ENCODE results near the gene ACTL7B. TPM values are rescaled to one million over a fixed set of nuclear protein-coding genes. Genes with fewer than 3 reads are reported as not detected.

The ACTL7B gene
- total RNA-seq, 1 experiment from 2014 or later = not detected

GRCh38 chr9:108885643-108886348 lies 30.0 kb upstream of the ACTL7B start:
- ChIA-PET CTCF (interaction anchor here (0.8 kb wide), 1 partner anchor 49 kb away, joined by 3 read pairs; the partner anchor contains the start of gene ABITRAM), POLR2A (ENCODE audit: unreplicated experiment) (no interaction called here)
- DNase-seq = peak; percentile 35 to 50
- Histone ChIP-seq H3F3A (ENCODE audit: insufficient read depth, low read depth) (peaks cover 11% of the 10 kb centered on the region; the same call in 1 of the 2 replicates), H3K27ac (peak overlapping the region; percentile 7; the same call in 1 of the 2 replicates), H3K9me2 (ENCODE audit: insufficient read depth) (no peaks in the 10 kb centered on the region), H3K4me3 (no peak overlapping the region), H3K4me1 (replicated peaks; ENCODE audit: insufficient read depth) (peaks cover 9% of the 10 kb centered on the region), H3K36me3 (ENCODE audit: low read depth) (peaks cover 14% of the 10 kb centered on the region), H3K79me2 (ENCODE audit: low read depth) (no peaks in the 10 kb centered on the region), H3K4me2 (no peak overlapping the region), H3K9me3 (ENCODE audit: insufficient read depth, low read depth) (no peaks in the 10 kb centered on the region), H4K20me1 (ENCODE audit: insufficient read depth) (no peaks in the 10 kb centered on the region), H3K27me3 (ENCODE audit: insufficient read depth, low read depth) (no peaks in the 10 kb centered on the region), H2AFZ (no peak overlapping the region)
- TF ChIP-seq, protein P1, sequence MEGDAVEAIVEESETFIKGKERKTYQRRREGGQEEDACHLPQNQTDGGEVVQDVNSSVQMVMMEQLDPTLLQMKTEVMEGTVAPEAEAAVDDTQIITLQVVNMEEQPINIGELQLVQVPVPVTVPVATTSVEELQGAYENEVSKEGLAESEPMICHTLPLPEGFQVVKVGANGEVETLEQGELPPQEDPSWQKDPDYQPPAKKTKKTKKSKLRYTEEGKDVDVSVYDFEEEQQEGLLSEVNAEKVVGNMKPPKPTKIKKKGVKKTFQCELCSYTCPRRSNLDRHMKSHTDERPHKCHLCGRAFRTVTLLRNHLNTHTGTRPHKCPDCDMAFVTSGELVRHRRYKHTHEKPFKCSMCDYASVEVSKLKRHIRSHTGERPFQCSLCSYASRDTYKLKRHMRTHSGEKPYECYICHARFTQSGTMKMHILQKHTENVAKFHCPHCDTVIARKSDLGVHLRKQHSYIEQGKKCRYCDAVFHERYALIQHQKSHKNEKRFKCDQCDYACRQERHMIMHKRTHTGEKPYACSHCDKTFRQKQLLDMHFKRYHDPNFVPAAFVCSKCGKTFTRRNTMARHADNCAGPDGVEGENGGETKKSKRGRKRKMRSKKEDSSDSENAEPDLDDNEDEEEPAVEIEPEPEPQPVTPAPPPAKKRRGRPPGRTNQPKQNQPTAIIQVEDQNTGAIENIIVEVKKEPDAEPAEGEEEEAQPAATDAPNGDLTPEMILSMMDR (conservative IDR thresholded peaks at IDR 0.05) = no peak
- TF ChIP-seq EZH2 (IDR thresholded peaks at IDR 0.05; ENCODE audit: low read depth) = no peak
- intact Hi-C loops (cut with micrococcal nuclease; ENCODE audit: unreplicated experiment) = no loop called here
- no TSS peak for BruUV-seq (replicated peaks)

DNA sequence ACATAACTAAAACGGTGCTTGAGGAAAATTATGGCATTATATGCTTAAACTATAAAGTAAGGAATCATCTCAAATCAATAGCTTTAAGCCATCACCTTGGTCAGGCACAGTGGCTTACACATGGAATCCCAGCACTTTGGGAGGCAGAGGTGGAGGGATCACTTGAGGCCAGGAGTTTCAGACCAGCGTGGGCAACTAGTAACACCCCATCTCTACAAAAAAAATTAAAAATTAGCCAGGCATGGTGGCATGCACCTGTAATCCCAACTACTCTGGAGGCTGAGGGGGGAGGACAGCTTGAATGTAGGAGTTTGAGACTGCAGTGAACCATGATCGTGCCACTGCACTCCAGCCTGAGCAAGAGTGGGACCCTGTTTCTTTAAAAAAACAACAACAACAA lies 28.9 kb upstream of the ACTL7B start:
- no peak overlapping the region for H3K27ac ChIP-seq
- H3K79me2 ChIP-seq (ENCODE audit: low read depth) = no peaks in the 10 kb centered on the region
- DNase-seq = no peak
- no peak overlapping the region for H3K4me2 ChIP-seq
- no peak for TF ChIP-seq EZH2 (IDR thresholded peaks at IDR 0.05; ENCODE audit: low read depth)
- TF ChIP-seq, protein P1 (conservative IDR thresholded peaks at IDR 0.05) = no peak
- no TSS peak for BruUV-seq (replicated peaks)
- H4K20me1 ChIP-seq (ENCODE audit: insufficient read depth) = no peaks in the 10 kb centered on the region
- peaks cover 11% of the 10 kb centered on the region; the same call in 1 of the 2 replicates for H3F3A ChIP-seq (ENCODE audit: insufficient read depth, low read depth)
- peaks cover 9% of the 10 kb centered on the region for H3K4me1 ChIP-seq (replicated peaks; ENCODE audit: insufficient read depth)
- intact Hi-C loops (cut with micrococcal nuclease; ENCODE audit: unreplicated experiment) = no loop called here
- H3K4me3 ChIP-seq = no peak overlapping the region
- H3K27me3 ChIP-seq (ENCODE audit: insufficient read depth, low read depth) = no peaks in the 10 kb centered on the region
- CTCF ChIA-PET = no interaction called here
- peaks cover 14% of the 10 kb centered on the region for H3K36me3 ChIP-seq (ENCODE audit: low read depth)
- no peaks in the 10 kb centered on the region for H3K9me3 ChIP-seq (ENCODE audit: insufficient read depth, low read depth)
- H2AFZ ChIP-seq = no peak overlapping the region
- POLR2A ChIA-PET (ENCODE audit: unreplicated experiment) = no interaction called here
- no peaks in the 10 kb centered on the region for H3K9me2 ChIP-seq (ENCODE audit: insufficient read depth)

- H3K36me3 ChIP-seq (ENCODE audit: low read depth) = peaks cover 19% of the 10 kb centered on the region
- intact Hi-C loops (cut with micrococcal nuclease; ENCODE audit: unreplicated experiment) = no loop called here
- H3K9me2 ChIP-seq (ENCODE audit: insufficient read depth) = no peaks in the 10 kb centered on the region
- H3K27ac ChIP-seq = no peak overlapping the region
- H3K4me2 ChIP-seq = no peak overlapping the region
- CTCF ChIA-PET = no interaction called here
- H3K4me3 ChIP-seq = no peak overlapping the region
- H4K20me1 ChIP-seq (ENCODE audit: insufficient read depth) = no peaks in the 10 kb centered on the region
- H3K9me3 ChIP-seq (ENCODE audit: insufficient read depth, low read depth) = no peaks in the 10 kb centered on the region
- H3K27me3 ChIP-seq (ENCODE audit: insufficient read depth, low read depth) = no peaks in the 10 kb centered on the region
- no peaks in the 10 kb centered on the region for H3K79me2 ChIP-seq (ENCODE audit: low read depth)
- no peak overlapping the region for H2AFZ ChIP-seq
- BruUV-seq (replicated peaks) = no TSS peak
- POLR2A ChIA-PET (ENCODE audit: unreplicated experiment) = no interaction called here
- TF ChIP-seq, protein P1 (conservative IDR thresholded peaks at IDR 0.05) = no peak
- TF ChIP-seq EZH2 (IDR thresholded peaks at IDR 0.05; ENCODE audit: low read depth) = no peak
- H3F3A ChIP-seq (ENCODE audit: insufficient read depth, low read depth) = peaks cover 11% of the 10 kb centered on the region; the same call in 1 of the 2 replicates
- H3K4me1 ChIP-seq (replicated peaks; ENCODE audit: insufficient read depth) = peaks cover 9% of the 10 kb centered on the region
- DNase-seq = no peak
Observed at GRCh38 chr9:108883085-108883484, 27.3 kb upstream of the ACTL7B start.
